Endothelial cell of umbilical vein (primary cell): ENCODE data around the gene PPP1R3E. TPM values are rescaled to one million over a fixed set of nuclear protein-coding genes. Genes with fewer than 3 reads are reported as not detected.

ENCODE experiments used
- BruUV-seq: library from RNA; stranded (reverse); fragments of 400-500 nt; replicated peaks from 2 replicates; lab custom pipeline; 2021; lab: Mats Ljungman, UMichigan
- CTCF ChIA-PET: fragments of 300-600, 350-600 bp; sonication (Branson Sonifier 250); formaldehyde crosslinking; loops from one replicate; lab custom pipeline; 2021; ENCODE audit warnings: antibody characterized with exemption, inconsistent platforms; lab: Charles Lee
- POLR2A ChIA-PET: fragments of 300-600, 350-600 bp; sonication (Branson Sonifier 250); formaldehyde crosslinking; loops from one replicate; lab custom pipeline; 2021; ENCODE audit warnings: antibody characterized with exemption, inconsistent platforms; lab: Charles Lee
- DNase-seq: peaks from one replicate; pipeline ENCODE4 v3.0.0-alpha.2; 2011; ENCODE audit warnings: low read depth, low spot score
- FAIRE-seq: peaks from 2 replicates; lab custom pipeline; 2011; peaks lifted over from hg19 to GRCh38; lab: Jason Lieb, UNC
- H2AFZ ChIP-seq: 2 replicates; pipeline ENCODE4 v1.6.0; 2012; ENCODE audit warnings: low read depth, low read length, control low read depth, inconsistent platforms
- H3K27ac ChIP-seq: 2 replicates; pipeline ENCODE4 v1.5.1; 2011; ENCODE audit warnings: low read depth, mild to moderate bottlenecking, control low read depth, low read length, moderate library complexity; ENCODE audit not compliant: insufficient read depth
- H3K27me3 ChIP-seq, 2 experiments: 2 replicates each; pipeline versions ENCODE4 v1.6.0 to v1.6.1; 2011; ENCODE audit warnings: low read length in 2 of 2, mixed read lengths in 1 of 2; ENCODE audit not compliant: control insufficient read depth in 2 of 2, insufficient read depth in 2 of 2
- H3K36me3 ChIP-seq, 2 experiments: 2 replicates in 1 of 2; 3 replicates in 1 of 2; pipeline ENCODE4 v1.5.1; 2011; ENCODE audit warnings: low read length in 2 of 2, mild to moderate bottlenecking in 1 of 2, moderate library complexity in 1 of 2; ENCODE audit not compliant: control insufficient read depth in 2 of 2, insufficient read depth in 2 of 2; ENCODE audit errors: extremely low read depth in 1 of 2
- H3K4me1 ChIP-seq: 3 replicates; pipeline ENCODE4 v1.5.1; 2011; ENCODE audit warnings: mild to moderate bottlenecking, low read length; ENCODE audit not compliant: control insufficient read depth, insufficient read depth; ENCODE audit errors: extremely low read depth
- H3K4me2 ChIP-seq: 2 replicates; pipeline ENCODE4 v1.6.1; 2011; ENCODE audit warnings: low read length, control low read depth, mixed read lengths; ENCODE audit not compliant: insufficient read depth
- H3K4me3 ChIP-seq, 3 experiments: fragments of 200-600 bp in 1 of 3; sonication (generic), shearing (Covaris generic) in 1 of 3; replicated peaks in 1 of 3; 2 replicates each; pipeline ENCODE4 v1.5.1; 2011 to 2016; ENCODE audit warnings: control low read depth in 3 of 3, low read length in 3 of 3, mild to moderate bottlenecking in 2 of 3, inconsistent platforms in 1 of 3, low read depth in 1 of 3, moderate library complexity in 1 of 3; ENCODE audit not compliant: insufficient read depth in 1 of 3
- H3K79me2 ChIP-seq: 2 replicates; pipeline ENCODE4 v1.6.0; 2012; ENCODE audit warnings: low read length, inconsistent platforms; ENCODE audit not compliant: control insufficient read depth, insufficient read depth
- H3K9ac ChIP-seq: replicated peaks from 2 replicates; pipeline ENCODE3; 2011; ENCODE audit warnings: low read length, control low read depth; ENCODE audit not compliant: insufficient read depth; ENCODE audit errors: extremely low read depth
- H3K9me1 ChIP-seq: replicated peaks from 3 replicates; pipeline ENCODE4 v1.6.0; 2011; ENCODE audit warnings: mild to moderate bottlenecking, low read length; ENCODE audit not compliant: control insufficient read depth, insufficient read depth; ENCODE audit errors: extremely low read depth
- H3K9me3 ChIP-seq: replicated peaks from 2 replicates; pipeline ENCODE4 v1.5.1; 2012; ENCODE audit warnings: low read length, inconsistent platforms; ENCODE audit not compliant: control insufficient read depth, insufficient read depth
- H4K20me1 ChIP-seq: replicated peaks from 2 replicates; pipeline ENCODE3; 2011; ENCODE audit warnings: mild to moderate bottlenecking, low read length; ENCODE audit not compliant: control insufficient read depth, insufficient read depth; ENCODE audit errors: extremely low read depth
- EZH2 ChIP-seq: IDR thresholded peaks from 2 replicates; pipeline ENCODE4 v1.6.1; 2012; ENCODE audit warnings: borderline replicate concordance, low read depth, mild to moderate bottlenecking, moderate library complexity, low read length, inconsistent platforms; ENCODE audit not compliant: severe bottlenecking
- FOS ChIP-seq: IDR thresholded peaks from 2 replicates; pipeline ENCODE4 v1.6.1; 2011; ENCODE audit warnings: mild to moderate bottlenecking, low read length, moderate library complexity, borderline replicate concordance; ENCODE audit not compliant: insufficient read depth
- GATA2 ChIP-seq: IDR thresholded peaks from 2 replicates; pipeline ENCODE4 v1.7.0; 2011; ENCODE audit warnings: low read depth, mild to moderate bottlenecking, moderate library complexity, mixed read lengths, low read length; ENCODE audit not compliant: insufficient read length, insufficient read depth
- JUN ChIP-seq: IDR thresholded peaks from 2 replicates; pipeline ENCODE4 v1.6.1; 2011; ENCODE audit warnings: borderline replicate concordance, low read depth; ENCODE audit not compliant: insufficient read length, insufficient read depth
- MYC ChIP-seq: IDR thresholded peaks from one replicate; pipeline ENCODE4 v1.6.1; 2011; ENCODE audit warnings: mild to moderate bottlenecking, low read depth, low read length
- POLR2A ChIP-seq: IDR thresholded peaks from 2 replicates; pipeline ENCODE4 v1.6.1; 2012; ENCODE audit warnings: low read depth, mild to moderate bottlenecking, control low read depth, low read length
- POLR2AphosphoS5 ChIP-seq: IDR thresholded peaks from 2 replicates; pipeline ENCODE4 v1.6.1; 2012; ENCODE audit warnings: low read depth, mild to moderate bottlenecking, control low read depth, low read length, moderate library complexity; ENCODE audit not compliant: insufficient read depth
- dilution Hi-C: fragments of 300-500 bp; cut with MboI; formaldehyde crosslinking; loops from one replicate; pipeline ENCODE4 v1.15.0; 2019; ENCODE audit warnings: low sequenced_read_pairs; ENCODE audit not compliant: extremely low pct_ligation_motif_present
- intact Hi-C: fragments of 100-400 bp; cut with micrococcal nuclease; formaldehyde crosslinking; loops from one replicate; pipeline ENCODE4 v1.10.0; 2022
- polyA plus RNA-seq, 4 experiments: library from polyadenylated mRNA; depleted of rRNA in 3 of 4; stranded (reverse) in 3 of 4; unstranded in 1 of 4; fragments of >200 nt; gene quantifications; 2 replicates each; pipeline versions ENCODE4 v1.2.1 to v1.2.3, GENCODE V29; 2011 to 2012; ENCODE audit warnings: missing spikeins in 1 of 4
- total RNA-seq: library from RNA; stranded (reverse); gene quantifications from 2 replicates; pipeline ENCODE4 v1.2.3, GENCODE V29; 2021
- TF ChIP-seq, protein P1 (sequence below): IDR thresholded peaks from 2 replicates; pipeline ENCODE4 v1.6.1; 2011; ENCODE audit not compliant: insufficient read depth, insufficient read length
- TF ChIP-seq, protein P2 (sequence below), 2 donors: IDR thresholded peaks; 1 replicate in 1 of 2; 2 replicates in 1 of 2; pipeline ENCODE4 v1.5.1; 2011; ENCODE audit warnings: low read length in 2 of 2, mild to moderate bottlenecking in 2 of 2, moderate library complexity in 2 of 2, control low read depth in 1 of 2, inconsistent platforms in 1 of 2, low read depth in 1 of 2; ENCODE audit not compliant: insufficient read depth in 1 of 2; ENCODE audit errors: extremely low read depth in 1 of 2

Gene PPP1R3E
- total and polyA plus RNA-seq, 2 donors (not counting 3 experiments of a cell fraction or from before 2014, with no cell fraction given), result 4.3 to 7.4 TPM

DNA sequence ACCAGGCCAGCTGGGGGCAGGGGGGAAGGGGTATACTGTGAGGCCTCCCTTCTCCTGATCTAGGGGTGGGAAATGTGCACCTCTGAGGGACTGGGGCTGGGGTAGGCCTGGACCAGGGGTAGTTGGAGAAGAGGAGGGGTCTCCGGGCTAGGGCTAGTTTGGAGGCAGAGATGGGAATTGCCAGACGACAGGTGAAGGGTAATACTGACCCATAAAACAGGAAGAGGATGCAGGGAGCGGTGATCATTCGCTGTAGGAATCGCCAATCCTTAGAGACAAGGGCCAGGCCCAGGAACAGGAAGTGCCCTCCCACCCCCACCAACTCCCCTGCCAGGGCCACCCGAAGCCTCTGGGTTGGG, 45.6 kb upstream of the PPP1R3E start:
- POLR2A ChIA-PET, result no interaction called here
- H3K9ac ChIP-seq, result no peak overlapping the region

More for the DNA sequence above, 45.6 kb upstream of the PPP1R3E start:
- Histone ChIP-seq H3K9me3 (no peaks in the 10 kb centered on the region), H3K4me3 (no peak overlapping the region), H3K27me3 (peaks cover 24 to 26% of the 10 kb centered on the region in 2 experiments), H3K4me1 (no peaks in the 10 kb centered on the region), H4K20me1 (no peaks in the 10 kb centered on the region), H2AFZ (no peak overlapping the region), H3K27ac (no peak overlapping the region), H3K79me2 (no peaks in the 10 kb centered on the region), H3K36me3 (no peaks in the 10 kb centered on the region), H3K4me2 (no peak overlapping the region), H3K9me1 (no peaks in the 10 kb centered on the region)
- TF ChIP-seq FOS (no peak), POLR2A (no peak), GATA2 (no peak), POLR2AphosphoS5 (no peak), MYC (no peak), JUN (no peak), EZH2 (no peak)
- TF ChIP-seq, protein P1, sequence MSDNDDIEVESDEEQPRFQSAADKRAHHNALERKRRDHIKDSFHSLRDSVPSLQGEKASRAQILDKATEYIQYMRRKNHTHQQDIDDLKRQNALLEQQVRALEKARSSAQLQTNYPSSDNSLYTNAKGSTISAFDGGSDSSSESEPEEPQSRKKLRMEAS, result no peak
- TF ChIP-seq, protein P2, sequence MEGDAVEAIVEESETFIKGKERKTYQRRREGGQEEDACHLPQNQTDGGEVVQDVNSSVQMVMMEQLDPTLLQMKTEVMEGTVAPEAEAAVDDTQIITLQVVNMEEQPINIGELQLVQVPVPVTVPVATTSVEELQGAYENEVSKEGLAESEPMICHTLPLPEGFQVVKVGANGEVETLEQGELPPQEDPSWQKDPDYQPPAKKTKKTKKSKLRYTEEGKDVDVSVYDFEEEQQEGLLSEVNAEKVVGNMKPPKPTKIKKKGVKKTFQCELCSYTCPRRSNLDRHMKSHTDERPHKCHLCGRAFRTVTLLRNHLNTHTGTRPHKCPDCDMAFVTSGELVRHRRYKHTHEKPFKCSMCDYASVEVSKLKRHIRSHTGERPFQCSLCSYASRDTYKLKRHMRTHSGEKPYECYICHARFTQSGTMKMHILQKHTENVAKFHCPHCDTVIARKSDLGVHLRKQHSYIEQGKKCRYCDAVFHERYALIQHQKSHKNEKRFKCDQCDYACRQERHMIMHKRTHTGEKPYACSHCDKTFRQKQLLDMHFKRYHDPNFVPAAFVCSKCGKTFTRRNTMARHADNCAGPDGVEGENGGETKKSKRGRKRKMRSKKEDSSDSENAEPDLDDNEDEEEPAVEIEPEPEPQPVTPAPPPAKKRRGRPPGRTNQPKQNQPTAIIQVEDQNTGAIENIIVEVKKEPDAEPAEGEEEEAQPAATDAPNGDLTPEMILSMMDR (IDR thresholded peaks at IDR 0.05; ENCODE audit: extremely low read depth in 1 of 2, insufficient read depth in 1 of 2, low read depth in 1 of 2, low read length in 2 of 2), result no peak
- DNase-seq (no peak), FAIRE-seq (no peak)
- intact Hi-C loops, result no loop called here
- CTCF ChIA-PET, result no interaction called here
- no TSS peak for BruUV-seq
- dilution Hi-C loops, result no loop called here
